WI38 (cell line): Measurements from ENCODE around the gene GALNT12.

Source experiments
- H3K4me3 ChIP-seq: 2 replicates; pipeline ENCODE4 v1.5.1; 2011; ENCODE audit warnings: low read depth, mild to moderate bottlenecking, control low read depth, low read length
- TF ChIP-seq, protein P1 (sequence below): IDR thresholded peaks from 2 replicates; pipeline ENCODE4 v1.5.1; 2012; ENCODE audit warnings: low read depth, mild to moderate bottlenecking, control low read depth, low read length

The GALNT12 gene

DNA sequence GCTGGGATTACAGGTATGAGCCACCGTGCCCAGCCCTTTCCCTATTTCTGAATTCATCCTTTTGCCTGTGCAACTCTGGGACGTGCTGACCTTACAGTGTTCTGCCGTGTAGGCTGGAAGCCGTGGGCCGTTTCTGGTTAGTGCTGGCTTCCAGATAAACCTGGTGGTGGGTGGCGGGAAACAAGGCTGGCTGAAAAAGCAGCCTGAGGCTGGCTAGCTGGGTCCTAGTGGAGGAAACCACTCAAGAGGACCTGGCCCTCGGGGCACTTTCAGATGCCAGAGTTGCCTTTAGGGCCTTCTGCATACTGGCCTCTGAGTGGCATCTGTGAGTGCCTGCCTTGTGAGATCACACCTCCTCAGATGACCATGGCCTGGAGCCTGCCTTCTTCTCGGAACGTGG, 26.9 kb downstream of the GALNT12 start:
- TF ChIP-seq, protein P1, sequence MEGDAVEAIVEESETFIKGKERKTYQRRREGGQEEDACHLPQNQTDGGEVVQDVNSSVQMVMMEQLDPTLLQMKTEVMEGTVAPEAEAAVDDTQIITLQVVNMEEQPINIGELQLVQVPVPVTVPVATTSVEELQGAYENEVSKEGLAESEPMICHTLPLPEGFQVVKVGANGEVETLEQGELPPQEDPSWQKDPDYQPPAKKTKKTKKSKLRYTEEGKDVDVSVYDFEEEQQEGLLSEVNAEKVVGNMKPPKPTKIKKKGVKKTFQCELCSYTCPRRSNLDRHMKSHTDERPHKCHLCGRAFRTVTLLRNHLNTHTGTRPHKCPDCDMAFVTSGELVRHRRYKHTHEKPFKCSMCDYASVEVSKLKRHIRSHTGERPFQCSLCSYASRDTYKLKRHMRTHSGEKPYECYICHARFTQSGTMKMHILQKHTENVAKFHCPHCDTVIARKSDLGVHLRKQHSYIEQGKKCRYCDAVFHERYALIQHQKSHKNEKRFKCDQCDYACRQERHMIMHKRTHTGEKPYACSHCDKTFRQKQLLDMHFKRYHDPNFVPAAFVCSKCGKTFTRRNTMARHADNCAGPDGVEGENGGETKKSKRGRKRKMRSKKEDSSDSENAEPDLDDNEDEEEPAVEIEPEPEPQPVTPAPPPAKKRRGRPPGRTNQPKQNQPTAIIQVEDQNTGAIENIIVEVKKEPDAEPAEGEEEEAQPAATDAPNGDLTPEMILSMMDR = no peak
- no peak overlapping the region for H3K4me3 ChIP-seq

DNA sequence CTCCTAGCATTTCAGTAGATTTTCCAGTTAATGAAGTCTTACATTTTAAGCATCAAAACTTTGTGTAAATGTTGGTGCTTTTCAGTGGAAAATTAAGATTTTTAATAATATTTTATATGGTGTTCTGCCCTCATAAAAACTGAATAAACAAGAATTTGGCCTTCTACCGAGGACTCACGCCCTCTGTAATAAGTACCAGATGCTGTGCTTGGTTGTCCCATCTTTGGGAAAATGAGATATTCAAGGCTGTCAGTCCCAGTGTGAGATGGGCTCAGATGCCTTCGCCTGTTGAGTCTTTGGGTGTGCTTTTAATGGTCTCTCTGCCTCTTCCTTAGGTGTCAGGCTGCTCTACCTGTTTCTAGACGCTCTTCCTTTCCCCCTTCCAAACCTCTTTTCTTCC, 28.7 kb downstream of the GALNT12 start:
- TF ChIP-seq, protein P1 = no peak
- H3K4me3 ChIP-seq = no peak overlapping the region

DNA sequence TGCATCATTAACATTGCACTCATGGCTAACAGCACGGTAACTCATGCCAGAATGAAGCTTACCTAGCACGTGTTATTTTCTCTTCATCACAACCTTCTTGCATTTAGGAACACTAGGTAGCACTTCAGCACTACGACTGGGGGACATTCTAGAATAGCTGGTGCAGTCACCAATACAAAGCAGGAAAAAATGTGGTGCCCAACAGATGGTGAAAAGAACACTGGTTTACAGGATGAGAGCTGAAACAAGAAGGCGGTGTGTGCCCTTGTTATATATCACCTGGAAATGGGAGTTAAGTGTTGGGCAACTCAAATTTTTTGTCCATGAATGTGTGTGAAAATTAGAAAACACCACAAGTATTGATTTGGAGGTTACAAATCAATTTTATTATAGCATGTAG, 30.0 kb downstream of the GALNT12 start:
- TF ChIP-seq, protein P1 = no peak

DNA sequence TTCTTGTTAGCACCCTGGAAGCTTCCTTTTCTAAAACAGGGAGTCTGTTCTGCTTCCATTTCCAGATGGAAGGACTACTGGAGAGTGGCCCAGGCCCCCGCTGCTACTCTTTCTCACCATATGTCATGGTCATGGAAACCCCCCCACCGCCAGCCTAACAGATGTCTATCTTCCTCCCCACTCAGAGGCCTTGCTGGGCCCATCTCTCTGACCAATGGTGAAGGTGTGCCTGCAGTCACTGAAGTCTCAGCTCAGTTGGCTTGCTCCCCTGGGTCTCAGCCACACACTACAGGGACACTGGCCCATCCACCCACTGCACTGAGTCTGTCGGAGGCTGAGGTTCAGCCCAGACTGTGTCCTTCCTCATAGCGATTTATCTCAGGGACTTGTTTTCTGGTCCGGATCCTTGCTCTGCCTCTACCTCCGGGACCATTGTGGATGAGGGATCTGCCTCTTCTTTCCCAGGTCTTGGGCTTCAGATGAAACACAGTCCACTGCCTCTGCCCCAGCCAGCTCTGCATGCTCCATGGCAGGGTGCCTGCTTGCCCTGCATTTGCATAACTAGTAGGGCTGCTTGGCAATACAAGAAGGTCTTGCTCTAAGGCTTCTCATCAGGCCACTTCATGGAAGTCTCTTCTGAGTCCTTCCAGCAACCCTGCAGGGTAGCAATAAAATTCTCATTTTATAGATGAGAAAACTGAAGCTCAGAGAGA, 30.8 kb downstream of the GALNT12 start:
- TF ChIP-seq, protein P1 = no peak
- H3K4me3 ChIP-seq = no peak overlapping the region

More for the DNA sequence above, 30.0 kb downstream of the GALNT12 start:
- no peak overlapping the region for H3K4me3 ChIP-seq

DNA sequence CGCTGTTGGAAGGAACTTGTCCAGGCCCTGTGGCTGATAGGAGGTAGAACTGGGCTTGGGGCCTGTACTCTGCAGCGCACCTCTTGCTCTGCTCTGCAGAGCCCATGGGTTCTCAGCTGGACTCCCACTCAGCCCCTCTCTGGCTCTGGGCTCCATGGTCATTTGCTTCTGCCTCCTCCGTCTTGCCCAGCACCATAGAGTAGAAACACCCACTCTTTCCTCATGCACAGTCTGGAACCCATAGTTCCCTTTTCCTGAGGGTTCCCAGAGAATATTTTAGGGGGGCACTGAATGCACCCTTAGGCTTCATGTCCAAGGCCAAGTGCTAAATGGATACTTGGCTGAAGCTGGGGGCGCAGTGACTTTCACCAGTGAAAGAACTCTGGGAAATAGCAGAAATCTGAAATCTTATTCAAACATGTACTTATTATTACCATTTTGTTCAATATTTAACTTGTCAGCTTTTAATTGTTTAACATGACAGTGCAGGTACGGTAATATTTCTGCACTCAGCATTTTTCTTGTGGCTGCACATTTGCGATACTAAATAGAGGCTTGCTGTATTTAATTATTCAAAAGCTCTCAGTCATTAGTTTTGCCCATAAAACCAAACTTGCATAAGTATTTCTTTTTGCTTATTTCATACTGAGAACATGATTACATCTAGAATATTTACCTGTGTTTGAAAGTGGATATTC, 31.5 kb downstream of the GALNT12 start:
- TF ChIP-seq, protein P1 = no peak
- H3K4me3 ChIP-seq = no peak overlapping the region

DNA sequence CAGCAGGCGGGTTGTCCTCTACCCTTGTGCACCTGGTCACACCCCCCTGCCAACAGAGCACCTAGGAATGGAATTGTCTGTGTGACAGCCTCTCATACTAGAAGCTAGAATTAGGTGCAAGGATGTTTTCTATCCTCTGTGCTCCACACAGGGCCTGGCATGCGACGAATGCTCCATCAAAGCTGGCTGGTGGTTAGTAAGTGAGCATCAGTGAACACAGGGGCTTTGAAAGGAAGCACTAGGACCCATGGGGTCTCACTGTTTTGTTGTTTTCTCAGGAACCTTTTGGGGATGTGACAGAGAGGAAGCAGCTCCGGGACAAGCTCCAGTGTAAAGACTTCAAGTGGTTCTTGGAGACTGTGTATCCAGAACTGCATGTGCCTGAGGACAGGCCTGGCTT, 32.3 kb downstream of the GALNT12 start:
- TF ChIP-seq, protein P1 = no peak
- H3K4me3 ChIP-seq = no peak overlapping the region

GRCh38 chr9:98842510-98842909, 35.0 kb downstream of the GALNT12 start:
- TF ChIP-seq, protein P1 = no peak

More at GRCh38 chr9:98842510-98842909, 35.0 kb downstream of the GALNT12 start:
- H3K4me3 ChIP-seq = no peak overlapping the region
